HEK293 (cell line): ENCODE data around the gene ZBTB38.

ENCODE experiments used
- SP2 ChIP-seq: fragments of 450-650 bp; formaldehyde crosslinking; IDR thresholded peaks from 2 replicates; pipeline ENCODE4 v1.5.1; 2016; ENCODE audit warnings: missing biosample characterization, missing genetic modification characterization
- YY1 ChIP-seq: fragments of 450-650 bp; formaldehyde crosslinking; IDR thresholded peaks from 2 replicates; pipeline ENCODE4 v1.5.1; 2018; ENCODE audit warnings: missing biosample characterization, missing genetic modification characterization
- ZBTB7A ChIP-seq: fragments of 450-650 bp; formaldehyde crosslinking; IDR thresholded peaks from 2 replicates; pipeline ENCODE4 v1.5.1; 2016; ENCODE audit warnings: low read depth, missing biosample characterization, missing genetic modification characterization
- ZFP41 ChIP-seq: fragments of 450-650 bp; formaldehyde crosslinking; IDR thresholded peaks from 2 replicates; pipeline ENCODE4 v1.5.1; 2016; ENCODE audit warnings: missing biosample characterization, missing genetic modification characterization, borderline replicate concordance
- TF ChIP-seq, protein P1 (sequence below): fragments of 450-650 bp; formaldehyde crosslinking; IDR thresholded peaks from 2 replicates; pipeline ENCODE4 v1.5.0; 2017; ENCODE audit warnings: missing biosample characterization, missing genetic modification characterization, borderline replicate concordance
- TF ChIP-seq, protein P2 (sequence below): fragments of 450-650 bp; formaldehyde crosslinking; IDR thresholded peaks from 2 replicates; pipeline ENCODE4 v1.5.1; 2016; ENCODE audit warnings: missing biosample characterization, missing genetic modification characterization
- TF ChIP-seq, protein P3 (sequence below): fragments of 450-650 bp; IDR thresholded peaks from 2 replicates; pipeline ENCODE4 v1.5.1; 2018; ENCODE audit warnings: missing biosample characterization, missing genetic modification characterization

DNA sequence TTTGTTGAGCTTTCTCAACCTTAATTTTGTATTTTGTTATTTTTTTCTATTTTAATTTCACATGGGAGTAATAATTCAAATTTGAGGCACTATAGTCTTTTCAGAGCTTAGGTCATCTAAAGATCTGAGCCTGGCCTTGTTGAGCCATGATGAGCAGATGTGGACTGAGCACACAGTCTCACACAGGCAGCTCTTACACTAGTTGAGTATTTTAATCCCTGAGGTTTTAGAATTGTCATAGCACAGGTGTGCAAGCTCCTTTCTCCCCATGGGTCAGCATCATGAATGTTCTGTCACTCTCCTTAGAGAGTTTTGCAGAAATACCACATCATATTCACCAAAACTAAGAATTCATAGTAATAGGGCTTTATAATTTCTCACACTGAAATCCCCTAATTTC is 4.9 kb downstream of the ZBTB38 start:
- TF ChIP-seq, protein P1, sequence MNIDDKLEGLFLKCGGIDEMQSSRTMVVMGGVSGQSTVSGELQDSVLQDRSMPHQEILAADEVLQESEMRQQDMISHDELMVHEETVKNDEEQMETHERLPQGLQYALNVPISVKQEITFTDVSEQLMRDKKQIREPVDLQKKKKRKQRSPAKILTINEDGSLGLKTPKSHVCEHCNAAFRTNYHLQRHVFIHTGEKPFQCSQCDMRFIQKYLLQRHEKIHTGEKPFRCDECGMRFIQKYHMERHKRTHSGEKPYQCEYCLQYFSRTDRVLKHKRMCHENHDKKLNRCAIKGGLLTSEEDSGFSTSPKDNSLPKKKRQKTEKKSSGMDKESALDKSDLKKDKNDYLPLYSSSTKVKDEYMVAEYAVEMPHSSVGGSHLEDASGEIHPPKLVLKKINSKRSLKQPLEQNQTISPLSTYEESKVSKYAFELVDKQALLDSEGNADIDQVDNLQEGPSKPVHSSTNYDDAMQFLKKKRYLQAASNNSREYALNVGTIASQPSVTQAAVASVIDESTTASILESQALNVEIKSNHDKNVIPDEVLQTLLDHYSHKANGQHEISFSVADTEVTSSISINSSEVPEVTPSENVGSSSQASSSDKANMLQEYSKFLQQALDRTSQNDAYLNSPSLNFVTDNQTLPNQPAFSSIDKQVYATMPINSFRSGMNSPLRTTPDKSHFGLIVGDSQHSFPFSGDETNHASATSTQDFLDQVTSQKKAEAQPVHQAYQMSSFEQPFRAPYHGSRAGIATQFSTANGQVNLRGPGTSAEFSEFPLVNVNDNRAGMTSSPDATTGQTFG (tag by site-specific recombination) = no peak
- TF ChIP-seq, protein P2, sequence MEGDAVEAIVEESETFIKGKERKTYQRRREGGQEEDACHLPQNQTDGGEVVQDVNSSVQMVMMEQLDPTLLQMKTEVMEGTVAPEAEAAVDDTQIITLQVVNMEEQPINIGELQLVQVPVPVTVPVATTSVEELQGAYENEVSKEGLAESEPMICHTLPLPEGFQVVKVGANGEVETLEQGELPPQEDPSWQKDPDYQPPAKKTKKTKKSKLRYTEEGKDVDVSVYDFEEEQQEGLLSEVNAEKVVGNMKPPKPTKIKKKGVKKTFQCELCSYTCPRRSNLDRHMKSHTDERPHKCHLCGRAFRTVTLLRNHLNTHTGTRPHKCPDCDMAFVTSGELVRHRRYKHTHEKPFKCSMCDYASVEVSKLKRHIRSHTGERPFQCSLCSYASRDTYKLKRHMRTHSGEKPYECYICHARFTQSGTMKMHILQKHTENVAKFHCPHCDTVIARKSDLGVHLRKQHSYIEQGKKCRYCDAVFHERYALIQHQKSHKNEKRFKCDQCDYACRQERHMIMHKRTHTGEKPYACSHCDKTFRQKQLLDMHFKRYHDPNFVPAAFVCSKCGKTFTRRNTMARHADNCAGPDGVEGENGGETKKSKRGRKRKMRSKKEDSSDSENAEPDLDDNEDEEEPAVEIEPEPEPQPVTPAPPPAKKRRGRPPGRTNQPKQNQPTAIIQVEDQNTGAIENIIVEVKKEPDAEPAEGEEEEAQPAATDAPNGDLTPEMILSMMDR (tag by site-specific recombination) = no peak
- no peak for TF ChIP-seq SP2 (tag by site-specific recombination)
- TF ChIP-seq YY1 = no peak
- TF ChIP-seq, protein P3, sequence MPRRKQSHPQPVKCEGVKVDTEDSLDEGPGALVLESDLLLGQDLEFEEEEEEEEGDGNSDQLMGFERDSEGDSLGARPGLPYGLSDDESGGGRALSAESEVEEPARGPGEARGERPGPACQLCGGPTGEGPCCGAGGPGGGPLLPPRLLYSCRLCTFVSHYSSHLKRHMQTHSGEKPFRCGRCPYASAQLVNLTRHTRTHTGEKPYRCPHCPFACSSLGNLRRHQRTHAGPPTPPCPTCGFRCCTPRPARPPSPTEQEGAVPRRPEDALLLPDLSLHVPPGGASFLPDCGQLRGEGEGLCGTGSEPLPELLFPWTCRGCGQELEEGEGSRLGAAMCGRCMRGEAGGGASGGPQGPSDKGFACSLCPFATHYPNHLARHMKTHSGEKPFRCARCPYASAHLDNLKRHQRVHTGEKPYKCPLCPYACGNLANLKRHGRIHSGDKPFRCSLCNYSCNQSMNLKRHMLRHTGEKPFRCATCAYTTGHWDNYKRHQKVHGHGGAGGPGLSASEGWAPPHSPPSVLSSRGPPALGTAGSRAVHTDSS (tag by site-specific recombination) = no peak
- TF ChIP-seq ZFP41 (tag by site-specific recombination) = no peak
- TF ChIP-seq ZBTB7A (tag by site-specific recombination) = no peak
